GM12865 (cell line): ENCODE measurements around the gene ABCA13.

ENCODE experiments used
- DNase-seq: peaks from one replicate; pipeline ENCODE4 v3.0.0; 2010; ENCODE audit warnings: low read depth
- H3K4me3 ChIP-seq: 2 replicates; pipeline ENCODE4 v1.5.1; 2011; ENCODE audit warnings: mild to moderate bottlenecking, low read depth, low read length, control low read depth
- TF ChIP-seq, protein P1 (sequence below): IDR thresholded peaks from 2 replicates; pipeline ENCODE4 v1.5.1; 2011; ENCODE audit warnings: low read length, control low read depth, low read depth, inconsistent platforms; ENCODE audit not compliant: insufficient read depth; ENCODE audit errors: missing control alignments

Gene ABCA13

DNA sequence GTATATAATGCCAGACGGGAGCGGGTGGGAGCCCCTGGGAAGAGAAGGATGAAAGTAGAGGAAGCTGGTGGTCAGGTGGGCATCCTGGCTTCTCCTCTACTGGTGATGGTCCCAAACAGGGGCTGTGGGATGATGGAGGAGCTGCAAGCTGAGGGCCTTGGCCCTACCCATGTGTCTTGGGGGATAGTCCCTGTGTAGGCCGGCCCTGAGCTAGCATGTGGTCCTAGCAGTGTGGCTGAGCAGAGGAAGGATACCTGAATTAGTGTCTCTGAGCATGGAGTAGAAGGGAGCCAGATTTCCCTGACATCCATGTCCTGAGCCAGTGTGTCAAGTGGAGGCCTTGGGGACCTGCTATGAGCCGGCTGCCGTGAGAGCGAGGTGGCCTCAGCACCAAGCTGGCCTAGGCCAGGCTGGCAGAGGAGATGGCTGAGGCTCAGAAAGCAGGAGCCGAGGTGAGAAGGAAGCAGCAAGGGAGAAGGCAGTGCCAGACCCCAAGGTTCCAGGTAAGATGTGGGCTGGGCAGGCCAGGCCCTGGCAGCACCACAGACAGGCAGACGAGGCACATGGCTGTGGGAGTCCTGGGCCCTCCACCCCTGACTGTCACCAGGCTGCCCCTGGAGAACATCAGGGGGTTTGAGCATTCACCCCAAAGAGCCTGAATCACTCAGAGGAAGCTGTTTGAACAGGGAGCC is 150.2 kb downstream of the ABCA13 start:
- no peak overlapping the region for H3K4me3 ChIP-seq
- no peak for DNase-seq
- TF ChIP-seq, protein P1, sequence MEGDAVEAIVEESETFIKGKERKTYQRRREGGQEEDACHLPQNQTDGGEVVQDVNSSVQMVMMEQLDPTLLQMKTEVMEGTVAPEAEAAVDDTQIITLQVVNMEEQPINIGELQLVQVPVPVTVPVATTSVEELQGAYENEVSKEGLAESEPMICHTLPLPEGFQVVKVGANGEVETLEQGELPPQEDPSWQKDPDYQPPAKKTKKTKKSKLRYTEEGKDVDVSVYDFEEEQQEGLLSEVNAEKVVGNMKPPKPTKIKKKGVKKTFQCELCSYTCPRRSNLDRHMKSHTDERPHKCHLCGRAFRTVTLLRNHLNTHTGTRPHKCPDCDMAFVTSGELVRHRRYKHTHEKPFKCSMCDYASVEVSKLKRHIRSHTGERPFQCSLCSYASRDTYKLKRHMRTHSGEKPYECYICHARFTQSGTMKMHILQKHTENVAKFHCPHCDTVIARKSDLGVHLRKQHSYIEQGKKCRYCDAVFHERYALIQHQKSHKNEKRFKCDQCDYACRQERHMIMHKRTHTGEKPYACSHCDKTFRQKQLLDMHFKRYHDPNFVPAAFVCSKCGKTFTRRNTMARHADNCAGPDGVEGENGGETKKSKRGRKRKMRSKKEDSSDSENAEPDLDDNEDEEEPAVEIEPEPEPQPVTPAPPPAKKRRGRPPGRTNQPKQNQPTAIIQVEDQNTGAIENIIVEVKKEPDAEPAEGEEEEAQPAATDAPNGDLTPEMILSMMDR, result no peak

DNA sequence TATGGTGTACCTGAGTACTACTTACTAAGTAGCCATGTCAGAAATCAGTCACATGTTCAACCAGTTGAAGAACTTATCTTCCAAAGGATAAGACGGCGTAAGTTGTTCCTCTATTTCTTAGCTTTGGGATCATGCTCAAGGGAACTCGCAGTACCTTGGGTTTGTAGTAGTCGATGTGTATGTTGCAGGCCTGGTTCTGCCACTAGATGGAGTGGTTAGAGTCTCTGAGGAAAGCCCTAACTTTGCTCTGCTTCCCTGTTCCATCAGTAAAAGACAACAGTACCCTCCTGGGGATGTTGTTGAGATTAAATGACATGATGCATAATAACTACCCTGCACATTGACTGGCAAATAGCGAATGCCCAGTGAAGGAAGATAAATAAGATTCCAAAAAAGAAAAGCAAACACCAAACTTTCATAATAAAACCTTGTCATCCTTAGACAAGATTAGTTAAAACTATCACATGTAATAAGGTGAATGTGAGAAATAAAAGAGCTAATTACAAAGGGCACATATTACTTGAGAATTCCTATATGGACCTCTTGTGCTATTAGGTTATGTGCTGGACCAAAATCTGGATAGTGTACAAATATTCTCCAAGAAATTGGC is 165.9 kb downstream of the ABCA13 start:
- DNase-seq, result peak; percentile 22
- TF ChIP-seq, protein P1, result peak; percentile 48
- no peak overlapping the region for H3K4me3 ChIP-seq

DNA sequence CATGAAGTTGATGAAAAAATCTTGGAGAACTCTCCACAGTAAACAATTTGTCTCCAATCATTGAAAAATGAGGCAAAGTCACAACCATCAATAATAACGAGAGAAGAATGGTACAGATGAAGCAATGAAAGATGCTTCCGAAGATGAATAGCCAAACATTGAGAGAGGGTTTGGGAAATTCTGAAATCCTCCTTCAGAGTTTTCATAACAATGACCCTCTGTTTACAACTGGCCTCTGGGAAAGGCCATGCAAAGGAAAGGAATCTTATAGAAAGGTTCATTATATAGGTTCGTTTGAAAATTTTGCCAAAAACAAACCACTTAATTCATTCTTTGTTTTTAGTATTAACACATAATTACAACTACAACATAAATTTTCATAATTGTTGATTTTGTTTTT is 166.5 kb downstream of the ABCA13 start:
- DNase-seq, result no peak
- H3K4me3 ChIP-seq, result no peak overlapping the region
- TF ChIP-seq, protein P1, result no peak

DNA sequence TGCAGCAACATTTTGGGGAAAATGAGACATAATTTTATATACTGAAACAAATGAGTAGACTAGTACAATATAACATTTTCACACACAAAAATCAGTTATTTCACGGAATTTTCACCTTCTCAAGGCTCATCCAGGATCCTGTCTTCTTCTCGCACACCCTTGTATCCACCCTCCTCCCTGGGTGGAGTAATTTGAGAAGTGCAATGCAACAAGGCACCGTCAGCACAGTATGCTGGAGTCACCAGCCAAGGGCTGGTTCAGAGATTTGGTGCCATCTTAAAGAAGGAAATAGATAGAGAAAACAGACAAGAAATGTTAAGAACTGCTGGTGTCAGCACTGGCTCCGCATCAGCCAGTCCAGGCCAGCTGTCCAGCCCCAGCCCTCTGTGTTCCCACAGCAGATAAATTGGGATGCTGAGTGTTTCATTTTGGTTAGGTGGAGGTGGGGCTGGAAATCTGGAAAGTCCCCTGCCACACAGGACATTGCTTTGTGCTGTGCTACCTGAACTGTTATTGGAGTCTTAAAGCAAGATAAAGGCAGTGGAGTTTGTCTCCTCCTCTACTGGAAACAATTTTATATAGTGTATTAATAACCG is 176.1 kb downstream of the ABCA13 start:
- H3K4me3 ChIP-seq, result no peak overlapping the region
- no peak for DNase-seq
- TF ChIP-seq, protein P1, result no peak

DNA sequence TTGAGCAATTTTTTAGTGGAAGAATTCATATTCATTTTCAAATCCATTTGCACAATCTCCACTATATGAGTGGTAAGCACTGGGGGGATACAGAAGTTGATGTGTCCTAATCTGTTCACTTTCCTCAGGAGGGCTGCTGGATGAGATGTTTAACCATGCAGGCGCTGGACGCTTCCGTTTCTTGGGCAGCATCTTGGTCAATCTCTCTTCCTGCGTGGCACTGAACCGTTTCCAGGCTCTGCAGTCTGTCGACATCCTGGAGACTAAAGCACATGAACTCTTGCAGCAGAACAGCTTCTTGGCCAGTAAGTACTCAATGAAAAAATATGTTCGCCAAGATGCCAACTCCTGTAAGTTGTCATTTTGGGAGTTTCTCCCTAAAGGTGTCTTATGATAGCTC is 179.3 kb downstream of the ABCA13 start:
- no peak overlapping the region for H3K4me3 ChIP-seq
- no peak for DNase-seq
- TF ChIP-seq, protein P1, result no peak

DNA sequence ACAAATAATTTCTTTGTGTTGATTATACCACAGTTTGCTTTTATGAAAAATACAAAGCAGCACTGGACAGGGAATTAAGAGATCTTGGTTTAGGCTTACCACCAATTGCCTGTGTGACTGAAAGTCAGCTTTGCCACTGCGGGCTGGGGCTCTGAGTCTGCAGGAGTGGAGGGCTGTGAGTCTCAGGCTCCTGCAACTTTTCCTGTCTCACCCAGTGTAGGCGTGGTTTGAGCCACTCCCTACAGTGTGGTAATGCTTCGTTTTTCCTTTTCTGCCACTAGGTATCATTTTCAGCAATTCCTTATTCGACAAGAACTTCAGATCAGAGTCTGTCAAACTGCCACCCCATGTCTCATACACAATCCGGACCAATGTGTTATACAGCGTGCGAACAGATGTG is 180.6 kb downstream of the ABCA13 start:
- TF ChIP-seq, protein P1, result no peak
- DNase-seq, result no peak
- no peak overlapping the region for H3K4me3 ChIP-seq

DNA sequence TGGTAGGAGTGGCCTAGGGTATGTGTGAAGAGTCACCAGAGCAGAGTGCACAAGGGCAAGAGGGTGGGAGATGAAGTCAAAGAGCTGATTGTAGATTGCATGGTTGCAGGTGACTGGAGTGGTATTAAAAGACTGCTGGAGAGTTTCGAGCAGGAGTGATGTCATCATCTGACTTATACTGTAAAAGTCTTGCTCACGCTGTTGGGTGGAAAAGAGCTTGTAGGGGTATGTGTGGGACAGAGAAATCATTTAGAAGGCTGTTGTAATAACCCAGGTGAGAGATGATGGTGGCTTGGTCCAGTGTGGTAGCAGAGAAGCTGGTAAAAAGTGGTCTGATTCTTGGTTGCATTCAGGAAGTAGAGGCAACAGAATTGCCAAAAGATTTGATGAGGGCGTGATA is 184.1 kb downstream of the ABCA13 start:
- H3K4me3 ChIP-seq, result no peak overlapping the region
- DNase-seq, result no peak
- TF ChIP-seq, protein P1, result no peak
